ENCODE results near the gene ADCYAP1R1.
"Not testable (repeated sequence)": the region's sequence is repeated elsewhere in the genome, so short reads cannot be mapped to it uniquely, and the experiment has no call there.

Gene ADCYAP1R1

GRCh38 chr7:31126976-31127375, 74.9 kb downstream of the ADCYAP1R1 start:
- H3K4me3 ChIP-seq (ENCODE audit: low read depth, low read length): no peak overlapping the region

DNA sequence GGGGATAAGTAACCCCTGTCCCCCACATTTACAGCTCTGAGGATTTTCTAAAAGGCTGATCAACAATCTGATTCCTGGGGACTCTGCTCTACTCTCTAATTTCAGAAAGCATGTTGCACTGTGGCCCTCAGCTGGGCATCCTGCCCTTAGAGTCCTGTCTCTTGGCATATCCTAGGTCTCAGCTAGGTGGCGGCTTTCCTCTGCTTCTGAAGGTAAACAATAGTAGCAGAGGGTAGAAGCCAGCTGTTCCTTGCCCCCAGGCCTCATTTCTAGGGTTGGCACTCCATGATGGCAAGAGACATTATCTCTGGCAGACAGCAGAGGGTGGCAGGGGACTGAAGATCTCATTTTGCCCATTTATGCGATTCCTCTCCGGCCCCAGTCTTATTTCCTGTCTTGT, 77.0 kb downstream of the ADCYAP1R1 start:
- H3K4me3 ChIP-seq (ENCODE audit: low read depth, low read length): no peak overlapping the region

GRCh38 chr7:31133497-31133896, 81.4 kb downstream of the ADCYAP1R1 start:
- no peak overlapping the region for H3K4me3 ChIP-seq (ENCODE audit: low read depth, low read length)

GRCh38 chr7:31134246-31135188, 82.4 kb downstream of the ADCYAP1R1 start:
- no peak overlapping the region for H3K4me3 ChIP-seq (ENCODE audit: low read depth, low read length)

GRCh38 chr7:31137234-31137633, 85.1 kb downstream of the ADCYAP1R1 start:
- H3K4me3 ChIP-seq (ENCODE audit: low read depth, low read length): no peak overlapping the region

DNA sequence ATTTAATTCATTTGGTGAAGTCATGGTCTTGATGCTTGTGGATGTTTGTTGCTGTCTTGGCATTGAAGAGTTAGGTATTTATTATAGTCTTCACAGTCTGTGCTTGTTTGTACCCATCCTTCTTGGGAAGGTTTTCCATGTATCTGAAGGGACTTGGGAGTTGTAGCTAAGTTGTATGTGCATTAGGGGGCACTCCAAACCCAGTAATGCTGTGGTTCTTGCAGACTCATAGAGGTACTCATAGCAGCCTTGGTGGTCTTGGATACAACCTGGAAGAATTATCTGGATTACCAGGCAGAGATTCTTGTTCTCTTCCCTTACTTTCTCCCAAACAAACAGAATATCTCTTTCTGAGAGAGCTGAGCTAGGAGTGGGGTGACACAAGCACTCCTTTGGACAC, 93.2 kb downstream of the ADCYAP1R1 start:
- H3K4me3 ChIP-seq (ENCODE audit: low read depth, low read length): no peak overlapping the region

- H3K4me3 ChIP-seq (ENCODE audit: low read depth, low read length): no peak overlapping the region
Observed at GRCh38 chr7:31146030-31146429, 93.9 kb downstream of the ADCYAP1R1 start.

DNA sequence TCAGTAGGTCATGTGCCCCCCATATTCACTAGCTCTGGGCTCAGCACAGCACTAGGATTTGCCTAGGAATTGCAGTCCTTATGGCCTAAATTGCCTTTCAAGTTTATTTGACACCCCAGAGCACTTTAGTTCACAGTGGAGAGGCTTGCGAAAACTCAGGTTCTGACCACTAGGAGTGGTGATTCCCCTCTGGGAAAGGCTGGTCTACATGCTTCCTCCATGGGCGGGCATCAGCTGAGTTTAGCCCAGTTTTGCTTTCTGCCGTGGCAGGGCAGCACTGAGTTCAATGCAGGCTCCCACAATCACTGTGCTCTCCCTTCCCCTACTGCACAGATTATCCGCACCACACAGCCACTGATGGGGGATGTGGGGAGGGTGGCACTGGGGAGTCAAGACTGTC, 94.4 kb downstream of the ADCYAP1R1 start:
- H3K4me3 ChIP-seq (ENCODE audit: low read depth, low read length): no peak overlapping the region

- H3K4me3 ChIP-seq (ENCODE audit: low read depth, low read length): no peak overlapping the region
Observed at GRCh38 chr7:31151849-31152248, 99.7 kb downstream of the ADCYAP1R1 start.

DNA sequence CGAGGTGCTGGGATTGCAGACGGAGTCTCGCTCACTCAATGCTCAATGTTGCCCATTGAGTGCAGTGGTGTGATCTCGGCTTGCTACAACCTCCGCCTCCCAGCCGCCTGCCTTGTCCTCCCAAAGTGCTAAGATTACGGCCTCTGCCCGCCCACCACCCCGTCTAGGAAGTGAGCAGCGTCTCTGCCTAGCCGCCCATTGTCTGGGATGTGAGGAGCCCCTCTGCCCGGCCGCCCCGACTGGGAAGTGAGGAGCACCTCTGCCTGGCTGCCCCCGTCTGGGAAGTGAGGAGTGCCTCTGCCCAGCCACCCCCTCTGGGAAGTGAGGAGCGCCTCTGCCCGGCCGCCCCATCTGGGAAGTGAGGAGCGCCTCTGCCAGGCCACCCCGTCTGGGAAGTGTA, 101.2 kb downstream of the ADCYAP1R1 start:
- not testable (repeated sequence) for H3K4me3 ChIP-seq (ENCODE audit: low read depth, low read length)

GRCh38 chr7:31160941-31161340, 108.8 kb downstream of the ADCYAP1R1 start:
- H3K4me3 ChIP-seq (ENCODE audit: low read depth, low read length): no peak overlapping the region
